ENCODE measurements around the gene PHYKPL.

The PHYKPL gene

GRCh38 chr5:178232124-178232919, at the start of gene PHYKPL:
Gene PHYKPL (minus strand): TSS chr5:178232802. CDS start chr5:178232550, 252 bp downstream.
- DNase-seq (ENCODE audit: low spot score), result peak; percentile 58

GRCh38 chr5:178282391-178282790, 49.8 kb upstream of the PHYKPL start:
- no peak for DNase-seq (ENCODE audit: low spot score)

- DNase-seq (ENCODE audit: low spot score), result no peak
These were observed 48.7 kb upstream of the PHYKPL start for GRCh38 chr5:178281331-178281730.

- DNase-seq (ENCODE audit: low spot score), result no peak
These were observed 48.0 kb upstream of the PHYKPL start for GRCh38 chr5:178280631-178281030.

GRCh38 chr5:178279723-178280438, 47.3 kb upstream of the PHYKPL start:
- DNase-seq (ENCODE audit: low spot score), result peak; percentile 83

- DNase-seq (ENCODE audit: low spot score), result no peak
These were observed 46.6 kb upstream of the PHYKPL start for GRCh38 chr5:178279026-178279722.

- no peak for DNase-seq (ENCODE audit: low spot score)
These were observed 45.9 kb upstream of the PHYKPL start for GRCh38 chr5:178278358-178279023.

GRCh38 chr5:178277866-178278265, 45.3 kb upstream of the PHYKPL start:
- DNase-seq (ENCODE audit: low spot score), result no peak

- no peak for DNase-seq (ENCODE audit: low spot score)
These were observed 44.7 kb upstream of the PHYKPL start for GRCh38 chr5:178277346-178277745.

GRCh38 chr5:178274781-178275537, 42.4 kb upstream of the PHYKPL start:
- DNase-seq (ENCODE audit: low spot score), result no peak

- no peak for DNase-seq (ENCODE audit: low spot score)
These were observed 41.3 kb upstream of the PHYKPL start for GRCh38 chr5:178273665-178274541.

GRCh38 chr5:178273041-178273440, 40.4 kb upstream of the PHYKPL start:
- no peak for DNase-seq (ENCODE audit: low spot score)

- DNase-seq (ENCODE audit: low spot score), result no peak
These were observed 40.0 kb upstream of the PHYKPL start for GRCh38 chr5:178272591-178272990.

GRCh38 chr5:178271726-178272479, 39.3 kb upstream of the PHYKPL start:
- DNase-seq (ENCODE audit: low spot score), result no peak

GRCh38 chr5:178271231-178271630, 38.6 kb upstream of the PHYKPL start:
- no peak for DNase-seq (ENCODE audit: low spot score)

- no peak for DNase-seq (ENCODE audit: low spot score)
These were observed 36.9 kb upstream of the PHYKPL start for GRCh38 chr5:178269499-178269898.

GRCh38 chr5:178267876-178268275, 35.3 kb upstream of the PHYKPL start:
- no peak for DNase-seq (ENCODE audit: low spot score)

- DNase-seq (ENCODE audit: low spot score), result no peak
These were observed 34.6 kb upstream of the PHYKPL start for GRCh38 chr5:178267245-178267644.

- DNase-seq (ENCODE audit: low spot score), result no peak
These were observed 34.0 kb upstream of the PHYKPL start for GRCh38 chr5:178266581-178266980.

- DNase-seq (ENCODE audit: low spot score), result no peak
These were observed 33.1 kb upstream of the PHYKPL start for GRCh38 chr5:178265746-178266145.
